Choroid plexus epithelial cell (primary cell): Measurements from ENCODE around the gene ABCD2.
"Not testable (repeated sequence)": the region's sequence is repeated elsewhere in the genome, so short reads cannot be mapped to it uniquely, and the experiment has no call there.

ENCODE experiments used
- DNase-seq: peaks from one replicate; pipeline ENCODE4 v3.0.0-alpha.2; 2010; ENCODE audit warnings: low read depth
- H3K4me3 ChIP-seq: 2 replicates; pipeline ENCODE4 v1.5.1; 2011; ENCODE audit warnings: low read depth, mild to moderate bottlenecking, control low read depth, low read length, moderate library complexity
- CTCF ChIP-seq: conservative IDR thresholded peaks from 2 replicates; pipeline ENCODE4 v1.5.1; 2011; ENCODE audit warnings: low read depth, mild to moderate bottlenecking, control low read depth, inconsistent platforms, low read length, moderate library complexity

ABCD2 gene

DNA sequence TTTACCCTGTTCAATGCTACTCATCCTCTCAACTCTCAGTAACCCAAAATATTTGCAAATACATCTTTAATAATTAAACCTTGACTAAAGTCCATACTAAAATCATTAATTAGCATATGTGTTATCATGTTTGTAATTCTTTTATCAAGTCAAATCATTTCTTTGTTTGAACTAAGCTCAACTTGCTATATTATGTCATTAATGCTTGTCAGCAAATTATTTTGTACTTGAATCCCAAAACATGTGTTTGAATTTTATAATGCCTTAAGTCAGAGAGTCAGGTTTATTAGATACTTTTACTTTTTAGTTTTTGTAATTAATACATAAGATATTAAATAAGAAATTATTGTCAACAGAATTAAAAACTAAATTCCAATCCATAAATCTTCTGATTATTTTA is 16.5 kb downstream of the ABCD2 start:
- no peak for DNase-seq
- H3K4me3 ChIP-seq = no peak overlapping the region
- no peak for TF ChIP-seq CTCF

GRCh38 chr12:39601951-39602350 is 17.7 kb downstream of the ABCD2 start:
- DNase-seq, H3K4me3 ChIP-seq: not testable (repeated sequence)

GRCh38 chr12:39595928-39596327 is 23.7 kb downstream of the ABCD2 start:
- peak; percentile 57 for DNase-seq
- TF ChIP-seq CTCF = no peak

GRCh38 chr12:39592295-39592694 is 27.3 kb downstream of the ABCD2 start:
- H3K4me3 ChIP-seq = no peak overlapping the region
- no peak for DNase-seq
- TF ChIP-seq CTCF = no peak

More at GRCh38 chr12:39595928-39596327, 23.7 kb downstream of the ABCD2 start:
- H3K4me3 ChIP-seq = no peak overlapping the region

DNA sequence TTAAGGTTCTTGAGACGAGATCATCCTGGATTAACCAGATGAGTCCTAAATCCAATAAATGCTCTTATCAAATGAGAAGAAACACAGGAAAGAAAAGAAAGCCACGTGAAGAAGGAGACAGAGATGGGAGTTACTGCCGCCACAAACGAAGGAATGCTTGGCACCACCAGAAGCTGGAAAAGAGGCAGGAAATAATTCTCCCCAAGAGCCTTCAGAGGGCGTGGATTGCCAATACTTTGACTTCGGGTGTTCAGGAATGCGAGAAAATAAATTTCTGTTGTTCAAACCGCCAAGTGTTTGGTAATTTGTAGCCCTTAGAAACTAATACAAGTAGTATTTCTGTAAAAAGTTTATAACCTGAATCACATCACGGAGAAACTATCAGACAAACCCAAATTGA is 31.3 kb downstream of the ABCD2 start:
- DNase-seq = no peak
- no peak overlapping the region for H3K4me3 ChIP-seq
- no peak for TF ChIP-seq CTCF

DNA sequence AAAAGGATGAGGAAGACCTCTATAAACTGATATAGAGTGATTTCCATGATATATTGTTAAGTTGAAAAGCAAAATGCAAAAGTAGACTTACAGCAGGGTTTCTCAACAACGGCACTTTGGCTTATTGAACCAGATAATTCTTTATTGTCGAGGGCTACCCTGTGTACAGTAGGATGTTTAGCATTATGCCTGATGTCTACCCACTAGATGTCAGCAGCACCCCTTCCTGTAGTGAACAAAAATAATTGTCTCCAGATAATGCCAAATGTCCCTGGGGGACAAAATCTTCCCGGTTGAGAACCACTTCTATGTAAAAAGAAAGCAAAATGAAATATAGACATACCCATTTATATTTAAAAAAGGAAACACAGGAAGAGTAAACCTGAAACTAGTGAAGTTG is 32.4 kb downstream of the ABCD2 start:
- no peak overlapping the region for H3K4me3 ChIP-seq
- DNase-seq = peak; percentile 53
- peak; percentile 46 for TF ChIP-seq CTCF

DNA sequence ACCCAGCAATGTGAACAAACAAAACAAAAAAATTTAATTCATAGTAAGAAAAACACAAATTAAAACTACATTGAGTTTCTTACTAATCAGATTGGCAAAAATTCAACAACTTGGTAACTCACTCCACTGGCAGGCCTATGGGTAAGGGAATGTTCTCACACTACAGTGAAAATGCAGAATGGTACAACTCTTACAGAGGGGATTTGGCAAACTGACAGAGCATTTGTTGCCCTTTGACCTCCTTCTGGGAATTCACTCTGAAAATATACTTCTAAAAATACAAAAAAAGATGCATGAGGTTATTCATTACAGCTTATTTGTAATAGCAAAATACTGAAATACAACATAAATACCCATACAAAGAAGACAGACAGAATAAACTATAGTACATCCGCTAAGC is 32.8 kb downstream of the ABCD2 start:
- H3K4me3 ChIP-seq = no peak overlapping the region
- DNase-seq = peak; percentile 70
- no peak for TF ChIP-seq CTCF

GRCh38 chr12:39581592-39581991 is 38.0 kb downstream of the ABCD2 start:
- H3K4me3 ChIP-seq = no peak overlapping the region
- DNase-seq = peak; percentile 20
- TF ChIP-seq CTCF = no peak
